Bladder microvascular endothelial cell (primary cell): ENCODE results near the gene MED10. TPM values are rescaled to one million over a fixed set of nuclear protein-coding genes. Genes with fewer than 3 reads are reported as not detected.

ENCODE experiments used
- total RNA-seq: library from RNA; depleted of rRNA; stranded (reverse); fragments of >200 nt; gene quantifications from 2 replicates; pipeline ENCODE4 v1.2.3, GENCODE V29; 2014

The MED10 gene, protein sequence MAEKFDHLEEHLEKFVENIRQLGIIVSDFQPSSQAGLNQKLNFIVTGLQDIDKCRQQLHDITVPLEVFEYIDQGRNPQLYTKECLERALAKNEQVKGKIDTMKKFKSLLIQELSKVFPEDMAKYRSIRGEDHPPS
- total RNA-seq: 3.9 and 14.7 TPM in 2 replicates

DNA sequence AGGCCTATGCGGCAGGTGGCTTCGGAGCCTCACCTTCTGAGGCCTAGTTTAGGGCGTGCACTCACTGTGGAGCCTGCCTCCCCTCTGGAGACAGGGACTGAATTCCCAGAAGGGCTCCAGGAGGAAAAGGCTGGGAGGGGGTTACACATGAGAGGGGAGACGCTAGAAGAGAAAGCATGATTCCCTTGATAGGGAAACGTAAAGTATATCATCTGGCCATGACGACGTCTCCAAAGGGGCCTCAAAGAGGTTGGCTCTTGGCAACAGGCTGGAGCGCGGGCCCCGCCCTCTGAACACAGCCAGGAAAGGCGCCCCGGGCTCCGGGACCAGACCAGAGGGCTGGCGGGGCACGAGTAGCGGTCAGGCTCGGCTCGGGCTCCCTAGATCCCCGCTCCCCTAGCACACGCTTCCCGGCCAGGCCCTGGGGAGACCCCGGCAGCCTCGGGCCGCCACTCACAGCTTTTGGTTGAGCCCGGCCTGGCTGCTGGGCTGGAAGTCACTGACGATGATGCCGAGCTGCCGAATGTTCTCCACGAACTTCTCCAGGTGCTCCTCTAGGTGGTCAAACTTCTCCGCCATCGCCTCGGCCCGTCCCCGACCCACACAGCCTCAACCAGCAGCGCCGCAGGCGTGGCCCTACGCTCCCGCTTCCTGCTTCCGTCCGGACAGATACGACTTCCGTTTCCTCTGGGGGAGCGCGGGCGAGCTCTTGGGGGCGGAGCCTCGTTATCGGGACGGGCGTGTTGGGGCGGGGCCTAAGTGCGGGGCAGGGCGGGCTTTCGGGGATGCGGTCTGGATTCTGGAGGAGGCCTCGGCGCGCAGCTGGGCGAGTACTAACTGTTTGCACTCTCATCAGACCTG, at the start of gene MED10:
Gene MED10 (minus strand): TSS at position 643 of the 861 bp plus-strand sequence. CDS start 64 bp downstream, at position 579.

Other genes with a start within 250 kb of the MED10 start
- 0.19 TPM in 1 of 2 replicates, not detected in the other for gene UBE2QL1, start 70.3 kb upstream of the MED10 start, total RNA-seq